Stimulated activated CD4-positive, alpha-beta T cell treated with anti-CD3 and anti-CD28 coated beads, Interleukin-12 subunit alpha, Interleukin-12 subunit beta, amount 100 ng/mL, for 4 hours (primary cell): ENCODE measurements around the gene PRKCH.

Source experiments
- DNase-seq: peaks from one replicate; pipeline ENCODE4 v3.0.0-alpha.2; 2020

Gene PRKCH

DNA sequence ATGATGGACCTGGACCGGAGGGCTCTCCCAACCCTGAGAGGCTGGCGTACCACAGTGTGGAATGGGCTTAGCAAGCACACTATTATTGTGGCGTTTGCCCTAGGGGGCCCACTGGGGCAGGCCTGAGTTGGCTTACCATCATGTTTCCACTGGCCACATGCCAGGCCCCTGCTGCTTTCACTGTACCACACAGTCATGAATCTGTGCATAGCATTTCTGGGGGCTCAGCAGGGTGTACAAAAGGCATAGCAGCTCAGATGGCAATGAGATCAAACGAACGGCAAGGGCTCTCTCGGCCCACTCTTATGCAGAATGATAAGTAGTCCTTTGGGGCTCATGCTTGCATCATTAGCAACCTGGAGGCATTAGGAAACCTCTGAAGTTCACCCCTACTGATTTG lies 236.9 kb downstream of the PRKCH start:
- no peak for DNase-seq

DNA sequence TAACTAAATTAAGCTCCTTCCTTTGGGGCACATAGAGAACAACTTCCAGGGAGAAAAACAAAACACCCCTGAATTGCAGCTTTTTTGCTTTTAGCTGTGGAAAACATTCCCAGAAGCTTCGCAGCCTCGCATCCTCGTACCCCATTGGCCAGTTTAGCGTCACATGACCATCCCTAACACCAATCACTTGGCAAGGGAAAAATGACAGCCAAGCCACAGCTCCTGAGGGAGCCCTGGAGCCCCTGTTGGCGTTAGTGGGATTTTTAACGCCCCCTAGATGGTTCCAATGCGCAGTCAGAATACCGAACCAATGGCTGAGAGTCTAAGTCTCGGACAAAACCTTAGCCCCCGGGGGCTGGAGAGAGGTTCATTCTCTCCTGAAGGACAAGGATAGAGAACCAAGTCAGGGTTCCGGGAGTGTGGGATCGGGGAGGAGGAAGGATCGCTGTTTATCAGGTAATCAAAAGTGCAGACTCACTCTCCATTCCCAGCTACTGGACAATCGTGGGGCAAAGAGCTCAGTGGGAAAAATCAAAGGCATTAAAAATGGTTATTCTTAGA lies 238.3 kb downstream of the PRKCH start:
- no peak for DNase-seq

DNA sequence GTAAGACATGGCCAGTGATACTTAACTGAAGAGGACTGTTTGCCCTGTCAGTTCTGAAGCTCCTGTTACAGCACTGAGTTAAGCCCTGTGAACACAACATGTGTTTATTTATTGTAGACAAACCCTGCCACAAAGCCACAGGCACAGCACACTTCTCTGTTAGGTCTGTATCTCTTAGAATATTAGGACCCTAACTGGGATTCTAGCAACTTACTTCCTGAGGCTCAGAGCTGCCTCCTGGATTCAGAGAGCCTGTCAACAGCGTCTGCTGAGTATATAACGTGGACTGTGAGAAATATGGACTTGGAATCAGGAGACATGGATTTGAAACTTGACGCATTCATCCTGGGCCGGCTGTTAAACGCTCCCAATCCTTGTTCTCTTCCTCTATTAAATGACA lies 238.9 kb downstream of the PRKCH start:
- no peak for DNase-seq

GRCh38 chr14:61561104-61561503 lies 239.7 kb downstream of the PRKCH start:
- DNase-seq, result no peak

DNA sequence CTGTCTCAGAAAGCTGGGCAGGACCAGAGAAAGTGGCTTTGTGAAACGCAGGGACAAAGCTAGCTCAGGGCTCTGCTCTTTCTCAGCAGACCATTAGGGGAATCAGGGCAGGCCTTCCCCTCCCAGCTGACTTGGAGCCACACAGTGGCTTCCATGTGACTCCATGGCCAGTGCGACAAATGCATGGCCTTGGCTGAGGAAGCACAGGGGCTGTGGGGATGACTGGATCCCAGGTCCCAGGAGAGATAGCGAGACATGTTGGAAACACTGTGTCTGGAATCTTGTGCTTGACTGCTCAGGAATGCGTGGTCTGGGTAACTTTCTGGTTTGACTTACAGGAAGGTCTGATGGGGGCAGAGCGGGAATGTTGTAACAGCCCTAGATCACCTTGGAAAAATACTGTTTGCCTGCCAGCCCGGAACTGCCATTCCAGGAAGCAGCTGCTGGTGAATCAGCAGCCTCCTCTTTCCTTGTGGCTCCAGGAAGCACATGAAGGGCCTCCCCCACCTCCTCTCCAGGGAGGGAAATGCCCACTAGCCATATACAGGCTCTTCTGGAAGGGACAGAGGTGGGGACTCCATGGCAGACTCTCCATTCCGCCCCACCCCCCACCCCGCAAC lies 240.4 kb downstream of the PRKCH start:
- DNase-seq, result no peak

- no peak for DNase-seq
These were observed 241.2 kb downstream of the PRKCH start for GRCh38 chr14:61562321-61563161.

DNA sequence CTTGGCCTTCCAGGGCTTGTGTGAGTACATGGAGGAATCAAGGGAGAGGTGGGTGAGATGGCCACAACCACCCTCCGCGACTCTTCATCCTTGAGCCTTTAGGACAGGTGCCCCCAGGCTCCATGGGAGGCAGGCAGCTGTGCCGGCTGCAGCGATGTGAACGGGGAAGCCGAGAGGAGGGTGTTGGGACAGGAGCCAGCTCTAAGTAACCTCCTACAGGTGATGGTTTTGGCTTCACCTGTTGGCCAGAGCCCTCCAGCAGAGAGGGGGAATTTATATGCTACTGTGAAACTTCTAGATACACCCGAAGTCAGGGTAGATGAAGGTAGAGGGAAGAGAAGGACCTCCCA lies 241.8 kb downstream of the PRKCH start:
- DNase-seq, result no peak

GRCh38 chr14:61563880-61564617 lies 242.7 kb downstream of the PRKCH start:
- DNase-seq, result no peak

GRCh38 chr14:61564618-61565091 lies 243.3 kb downstream of the PRKCH start:
- DNase-seq, result no peak

DNA sequence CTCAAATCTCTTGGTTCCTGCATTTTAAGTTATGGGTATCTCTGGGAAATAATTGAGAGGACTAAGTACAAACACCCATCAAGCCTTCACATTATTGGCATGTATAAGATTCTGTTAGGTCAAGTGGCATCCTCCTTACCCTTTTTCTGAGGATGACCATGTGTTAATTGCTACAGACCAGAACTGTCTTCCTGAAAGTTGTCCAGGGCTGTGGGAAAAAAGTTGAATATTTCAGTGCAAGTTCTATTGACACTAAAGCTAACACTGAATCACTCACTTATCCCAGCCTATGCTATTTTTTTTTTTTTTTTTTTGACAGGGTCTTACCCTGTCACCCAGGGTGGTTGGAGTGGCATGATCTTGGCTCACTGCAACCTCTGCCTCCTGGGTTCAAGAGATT lies 243.8 kb downstream of the PRKCH start:
- no peak for DNase-seq

DNA sequence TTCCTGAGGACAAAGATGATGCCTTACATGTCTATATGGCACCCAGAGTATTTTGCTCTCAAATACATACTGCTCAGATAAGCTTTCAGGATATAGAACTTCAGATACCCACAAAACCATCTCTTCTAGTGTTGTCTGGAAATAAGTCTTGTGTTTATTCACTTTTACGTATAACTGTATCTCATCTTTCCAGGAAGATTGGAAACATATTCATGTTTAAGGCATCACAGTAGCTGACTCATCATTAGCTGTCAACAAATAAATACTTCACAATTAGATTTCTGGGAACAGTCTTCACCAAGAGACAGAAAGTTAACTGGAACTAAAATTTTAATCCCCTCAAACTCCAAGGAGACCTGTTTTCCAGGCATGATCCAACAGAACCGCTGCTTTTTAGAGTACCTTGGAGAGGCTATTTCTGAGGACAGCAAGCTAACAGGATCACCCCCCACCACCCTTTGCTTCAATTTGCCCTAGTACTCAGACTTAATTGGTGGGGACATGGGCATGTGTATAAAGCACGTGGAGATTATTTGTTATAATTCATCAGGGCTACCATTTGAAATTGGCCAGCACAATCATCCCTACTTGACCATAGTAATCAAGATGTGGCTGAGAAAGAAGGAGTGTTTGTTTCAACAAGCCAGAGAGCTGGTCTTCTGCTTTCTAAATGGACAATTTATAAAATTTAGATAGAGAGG lies 244.6 kb downstream of the PRKCH start:
- DNase-seq, result no peak

DNA sequence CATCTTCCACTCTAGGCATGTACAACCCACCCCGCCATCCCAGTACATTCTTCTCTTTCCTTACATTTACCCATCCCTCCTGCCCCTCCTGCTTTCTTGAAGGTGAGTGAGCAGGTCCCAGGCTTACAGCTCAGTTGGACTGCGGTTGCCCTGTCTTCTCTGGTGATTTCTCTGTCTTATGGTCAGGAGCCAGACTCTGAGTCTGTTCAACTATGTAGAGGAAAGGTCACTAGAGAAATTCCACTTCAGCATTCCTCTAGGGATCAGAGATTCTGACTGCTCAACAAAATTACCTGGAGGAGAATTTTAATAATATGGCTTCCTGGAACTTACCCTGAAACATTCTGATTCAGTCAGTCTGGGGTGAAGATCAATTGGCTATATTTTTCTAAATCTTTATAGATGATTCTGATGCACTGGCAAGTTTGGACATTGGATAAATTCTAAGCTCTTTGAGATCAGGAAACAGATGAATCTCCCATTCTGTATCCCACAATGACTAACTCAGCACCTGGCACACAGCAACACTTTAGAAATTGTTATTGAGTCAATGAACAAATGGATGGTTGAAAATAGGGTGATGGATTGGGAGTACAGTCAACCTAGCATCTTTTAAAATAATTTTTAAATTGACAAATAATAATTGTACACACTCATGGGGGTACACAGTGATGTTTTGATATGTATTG lies 245.3 kb downstream of the PRKCH start:
- DNase-seq, result no peak

GRCh38 chr14:61567838-61568571 lies 246.6 kb downstream of the PRKCH start:
- no peak for DNase-seq

- DNase-seq, result peak; percentile 50
These were observed 247.2 kb downstream of the PRKCH start for GRCh38 chr14:61568572-61569011.

DNA sequence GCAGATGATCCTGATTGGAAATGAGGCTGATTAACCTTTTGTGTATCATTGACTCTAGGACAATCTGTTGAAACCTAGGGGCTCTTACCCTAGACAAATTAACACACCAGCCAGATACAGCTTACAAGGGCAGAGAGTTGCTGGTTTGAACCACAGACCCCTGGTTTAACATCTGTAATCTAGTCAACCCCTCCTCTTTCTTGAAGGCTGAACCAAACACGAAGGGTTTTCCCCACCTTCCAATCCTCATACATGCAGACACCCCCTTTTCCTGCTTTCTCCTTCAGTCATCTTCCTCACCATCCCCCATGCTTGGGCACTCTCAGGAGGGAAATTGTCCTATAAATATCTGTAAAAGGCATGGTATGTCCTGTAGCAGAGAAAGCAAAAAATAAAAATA lies 247.9 kb downstream of the PRKCH start:
- no peak for DNase-seq

GRCh38 chr14:61569812-61570548 lies 248.6 kb downstream of the PRKCH start:
- no peak for DNase-seq

DNA sequence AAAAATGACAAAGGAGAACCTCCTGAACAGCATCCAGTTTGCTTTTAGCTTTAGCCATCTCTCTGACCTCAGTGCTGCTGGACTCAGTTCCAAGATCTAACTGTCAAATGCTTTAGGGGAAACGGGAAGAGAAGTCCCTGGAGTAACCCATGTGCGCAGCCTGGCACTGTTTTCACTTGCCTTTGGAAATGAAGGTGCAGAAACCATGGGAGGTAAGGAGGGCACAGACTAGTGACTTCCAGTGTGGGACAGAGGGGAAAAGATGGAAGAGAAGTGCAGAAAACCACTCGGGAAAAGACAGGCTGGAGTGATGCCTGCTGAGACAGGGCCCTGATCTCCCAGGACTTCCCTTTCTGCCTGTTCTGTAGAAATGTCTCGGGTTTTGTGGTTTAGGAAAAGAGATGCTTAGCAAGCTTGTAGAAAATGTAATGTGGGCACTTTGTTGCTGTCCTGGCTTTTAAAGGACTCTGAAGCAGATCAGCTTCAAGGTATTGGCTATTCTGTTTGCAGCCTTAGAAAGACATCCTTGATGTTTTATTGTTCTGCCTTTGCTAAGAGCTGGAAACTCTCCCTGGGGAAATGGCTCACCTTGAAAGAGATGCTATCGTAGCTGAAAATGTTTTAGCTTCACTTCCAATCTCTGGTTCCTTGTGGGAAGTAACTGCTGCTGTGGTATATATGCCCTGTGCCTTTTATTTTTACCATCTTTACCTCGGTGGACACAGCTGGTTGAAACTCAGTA lies 249.3 kb downstream of the PRKCH start:
- DNase-seq, result no peak

GRCh38 chr14:61571917-61572316 lies 250.5 kb downstream of the PRKCH start:
- DNase-seq, result no peak

- no peak for DNase-seq
These were observed 251.9 kb downstream of the PRKCH start for GRCh38 chr14:61573321-61573720.
